A549 (cell line): ENCODE results near the gene FCHSD1. TPM values are rescaled to one million over a fixed set of nuclear protein-coding genes. Genes with fewer than 3 reads are reported as not detected.

Experiments
- ATAC-seq, 2 experiments: fragments of 200-7000 bp in 1 of 2; fragments of >200 bp in 1 of 2; cut with Nextera tagmentation in 1 of 2; cut with Tn5 transposase in 1 of 2; 3 replicates each; pipeline versions ENCODE4 v1.8.0 to v1.9.1; 2018 to 2020; ENCODE audit warnings: mild to moderate bottlenecking in 1 of 2, moderate library complexity in 1 of 2
- CTCF ChIA-PET: fragments of 300-600 bp; sonication (Branson Sonifier 250); formaldehyde crosslinking; extraction: SDS; loops from one replicate; lab custom pipeline; 2021; ENCODE audit warnings: antibody characterized with exemption, inconsistent platforms; lab: Yijun Ruan, JAX
- POLR2A ChIA-PET: fragments of 350-600 bp; formaldehyde crosslinking; extraction: SDS; loops from one replicate; lab custom pipeline; 2021; ENCODE audit warnings: antibody characterized with exemption, inconsistent platforms; lab: Yijun Ruan, JAX
- DNase-seq, 2 experiments: peaks; one replicate each; pipeline versions ENCODE4 v3.0.0 to v3.0.0-alpha.2; 2011 to 2016; ENCODE audit warnings: low read depth in 1 of 2, low spot score in 1 of 2
- FAIRE-seq: peaks from 2 replicates; lab custom pipeline; 2011; peaks lifted over from hg19 to GRCh38; lab: Jason Lieb, UNC
- H3K27ac ChIP-seq, 2 experiments: fragments of >200 bp; sonication (Bioruptor Twin); formaldehyde crosslinking; 3 replicates each; pipeline ENCODE4 v1.5.1; 2016 to 2017
- H3K4me1 ChIP-seq: fragments of >200 bp; sonication (Bioruptor Twin); formaldehyde crosslinking; 3 replicates; pipeline ENCODE4 v1.6.1; 2016
- H3K4me2 ChIP-seq: fragments of >200 bp; sonication (Bioruptor Twin); formaldehyde crosslinking; 3 replicates; pipeline ENCODE4 v1.6.1; 2016
- H3K4me3 ChIP-seq: fragments of >200 bp; sonication (Bioruptor Twin); formaldehyde crosslinking; 3 replicates; pipeline ENCODE4 v1.5.1; 2016
- H3K9me3 ChIP-seq: fragments of >200 bp; sonication (Bioruptor Twin); formaldehyde crosslinking; 3 replicates; pipeline ENCODE4 v1.6.1; 2016
- BHLHE40 ChIP-seq: IDR thresholded peaks from 2 replicates; pipeline ENCODE4 v1.6.1; 2012; ENCODE audit warnings: low read depth, low read length, inconsistent platforms
- EHF ChIP-seq: fragments of 250-450 bp; sonication (Bioruptor Pico); IDR thresholded peaks from 2 replicates; pipeline ENCODE4 v1.5.0; 2020; ENCODE audit warnings: mild to moderate bottlenecking
- EP300 ChIP-seq, 2 experiments: fragments of >200 bp; sonication (Bioruptor Twin); formaldehyde crosslinking; IDR thresholded peaks; 2 replicates in 1 of 2; 3 replicates in 1 of 2; pipeline ENCODE4 v1.6.1; 2016 to 2017
- FOSB ChIP-seq: fragments of 250-450 bp; sonication (Bioruptor Pico); IDR thresholded peaks from 2 replicates; pipeline ENCODE4 v1.5.0; 2020; ENCODE audit warnings: mild to moderate bottlenecking, moderate library complexity
- FOSL2 ChIP-seq, 2 experiments: fragments of 450-650 bp in 1 of 2; fragments of >200 bp in 1 of 2; sonication (Bioruptor Twin) in 1 of 2; formaldehyde crosslinking; IDR thresholded peaks; 2 replicates each; pipeline versions ENCODE4 v1.5.0 to v1.6.1; 2016 to 2020; ENCODE audit warnings: mild to moderate bottlenecking in 1 of 2, moderate library complexity in 1 of 2
- HEYL ChIP-seq: fragments of 250-450 bp; sonication (Bioruptor Pico); IDR thresholded peaks from 2 replicates; pipeline ENCODE4 v1.8.0; 2021; ENCODE audit warnings: mild to moderate bottlenecking, moderate library complexity
- HOXB13 ChIP-seq: fragments of 250-450 bp; sonication (Bioruptor Pico); IDR thresholded peaks from 2 replicates; pipeline ENCODE4 v1.5.0; 2020; ENCODE audit warnings: low read depth, mild to moderate bottlenecking, moderate library complexity
- JUN ChIP-seq, 2 experiments: fragments of >200 bp; sonication (Bioruptor Twin); formaldehyde crosslinking; IDR thresholded peaks; 2 replicates in 1 of 2; 3 replicates in 1 of 2; pipeline ENCODE4 v1.6.1; 2016 to 2017
- JUNB ChIP-seq: fragments of >200 bp; sonication (Bioruptor Twin); formaldehyde crosslinking; IDR thresholded peaks from 2 replicates; pipeline ENCODE4 v1.6.1; 2016
- MAFK ChIP-seq: fragments of 450-650 bp; IDR thresholded peaks from 2 replicates; pipeline ENCODE4 v1.6.1; 2014; ENCODE audit not compliant: partially characterized antibody
- MAZ ChIP-seq: fragments of 150-350 bp; IDR thresholded peaks from 2 replicates; pipeline ENCODE4 v1.6.1; 2014; ENCODE audit warnings: antibody characterized with exemption, low read depth, low read length, borderline replicate concordance
- NFE2L2 ChIP-seq: fragments of 150-350 bp; conservative IDR thresholded peaks from 2 replicates; pipeline ENCODE4 v1.6.1; 2014; ENCODE audit warnings: low read length
- RAD21 ChIP-seq, 2 experiments: fragments of >200 bp in 1 of 2; sonication (Bioruptor Twin) in 1 of 2; formaldehyde crosslinking in 1 of 2; IDR thresholded peaks in 1 of 2; conservative IDR thresholded peaks in 1 of 2; 2 replicates in 1 of 2; 3 replicates in 1 of 2; pipeline ENCODE4 v1.6.1; 2012 to 2018; ENCODE audit warnings: inconsistent platforms in 1 of 2
- SMC3 ChIP-seq: fragments of >200 bp; sonication (Bioruptor Twin); formaldehyde crosslinking; IDR thresholded peaks from 3 replicates; pipeline ENCODE4 v1.6.1; 2018; ENCODE audit warnings: inconsistent platforms
- SREBF2 ChIP-seq: fragments of 450-650 bp; IDR thresholded peaks from 2 replicates; pipeline ENCODE4 v1.6.1; 2014; ENCODE audit warnings: mild to moderate bottlenecking, moderate library complexity
- TP53 ChIP-seq: fragments of 250-450 bp; sonication (Bioruptor Pico); IDR thresholded peaks from 2 replicates; pipeline ENCODE4 v1.5.0; 2021; ENCODE audit warnings: mild to moderate bottlenecking, moderate library complexity
- ZSCAN20 ChIP-seq: fragments of 250-450 bp; sonication (Bioruptor Pico); IDR thresholded peaks from 2 replicates; pipeline ENCODE4 v1.8.0; 2022; ENCODE audit warnings: mild to moderate bottlenecking, moderate library complexity
- WGBS: methylation state at CpG from one replicate; pipeline ENCODE4 v1.1.6; 2017; ENCODE audit errors: missing lambda C conversion rate; 5-methylcytosine and 5-hydroxymethylcytosine counted together
- polyA plus RNA-seq, 4 experiments: library from polyadenylated mRNA; depleted of rRNA in 3 of 4; stranded (reverse); fragments of >200 nt; fragmentation: RNase III in 1 of 4; extraction: RNeasy Plus Mini Kit Qiagen cat#74134 plus additional on column Dnase treatment in 1 of 4; gene quantifications; 2 replicates in 3 of 4; 3 replicates in 1 of 4; pipeline ENCODE4 v1.2.3, GENCODE V29; 2011 to 2017
- TF ChIP-seq, protein P1 (sequence below): fragments of 250-450 bp; sonication (Bioruptor Pico); IDR thresholded peaks from 2 replicates; pipeline ENCODE4 v1.5.0; 2020; ENCODE audit warnings: low read depth, mild to moderate bottlenecking, moderate library complexity
- TF ChIP-seq, protein P2 (sequence below): fragments of >200 bp; sonication (Bioruptor Twin); formaldehyde crosslinking; IDR thresholded peaks from 3 replicates; pipeline ENCODE4 v1.5.1; 2016
- TF ChIP-seq, protein P3 (sequence below): fragments of >200 bp; sonication (Bioruptor Twin); formaldehyde crosslinking; IDR thresholded peaks from 3 replicates; pipeline ENCODE4 v1.6.1; 2016

FCHSD1 gene
- polyA plus RNA-seq, 2 of the 4 experiments (the other 2 are of a cell fraction): 12.2 to 14.5 TPM

DNA sequence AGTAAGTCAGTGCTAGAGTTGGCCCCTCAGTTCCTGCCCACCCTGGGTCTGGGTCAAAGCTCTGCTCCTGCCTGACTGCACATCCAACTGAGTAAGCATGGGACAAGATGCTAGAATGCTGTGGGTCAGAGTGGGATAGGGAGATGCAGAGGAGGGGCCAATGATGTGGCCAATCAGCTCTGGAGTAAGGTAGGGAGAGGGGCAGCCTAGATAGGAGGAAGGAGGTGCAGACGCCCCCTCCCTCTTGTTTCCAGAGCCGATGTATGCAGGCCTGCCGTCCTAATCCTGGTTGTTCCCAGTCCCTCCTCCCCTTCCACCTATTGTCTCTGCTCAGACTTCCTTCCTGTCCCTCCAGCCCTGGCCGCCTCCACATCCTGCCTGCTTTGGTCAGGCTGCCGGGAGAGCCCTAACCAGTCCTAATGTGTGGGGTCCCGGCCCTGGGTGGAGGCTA is 29.6 kb upstream of the FCHSD1 start:
- Histone ChIP-seq H3K9me3 (no peaks in the 10 kb centered on the region), H3K4me1 (peaks cover 24% of the 10 kb centered on the region), H3K4me2 (peak overlapping the region; percentile 93), H3K4me3 (peak overlapping the region; percentile 49; the same call in 2 of the 3 replicates), H3K27ac (peak overlapping the region; percentile 88 to 98)
- TF ChIP-seq MAFK (no peak), HEYL (CRISPR knock-in tag) (no peak), BHLHE40 (no peak)
- TF ChIP-seq, protein P1, sequence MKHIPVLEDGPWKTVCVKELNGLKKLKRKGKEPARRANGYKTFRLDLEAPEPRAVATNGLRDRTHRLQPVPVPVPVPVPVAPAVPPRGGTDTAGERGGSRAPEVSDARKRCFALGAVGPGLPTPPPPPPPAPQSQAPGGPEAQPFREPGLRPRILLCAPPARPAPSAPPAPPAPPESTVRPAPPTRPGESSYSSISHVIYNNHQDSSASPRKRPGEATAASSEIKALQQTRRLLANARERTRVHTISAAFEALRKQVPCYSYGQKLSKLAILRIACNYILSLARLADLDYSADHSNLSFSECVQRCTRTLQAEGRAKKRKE: no peak
- WGBS: 69% methylated on average over 6 of the region's 6 CpGs
- CTCF ChIA-PET: interaction anchor here (0.6 to 7.5 kb wide), 9 partner anchors 13 to 288 kb away, joined by 3 to 63 read pairs (median 4); partner anchors contain the start of gene RNF14
- DNase-seq: no peak
- no peak for FAIRE-seq
- POLR2A ChIA-PET: no interaction called here
- ATAC-seq: peak in 1 of 2 experiments; percentile 32; a peak in 4 of 6 replicates

DNA sequence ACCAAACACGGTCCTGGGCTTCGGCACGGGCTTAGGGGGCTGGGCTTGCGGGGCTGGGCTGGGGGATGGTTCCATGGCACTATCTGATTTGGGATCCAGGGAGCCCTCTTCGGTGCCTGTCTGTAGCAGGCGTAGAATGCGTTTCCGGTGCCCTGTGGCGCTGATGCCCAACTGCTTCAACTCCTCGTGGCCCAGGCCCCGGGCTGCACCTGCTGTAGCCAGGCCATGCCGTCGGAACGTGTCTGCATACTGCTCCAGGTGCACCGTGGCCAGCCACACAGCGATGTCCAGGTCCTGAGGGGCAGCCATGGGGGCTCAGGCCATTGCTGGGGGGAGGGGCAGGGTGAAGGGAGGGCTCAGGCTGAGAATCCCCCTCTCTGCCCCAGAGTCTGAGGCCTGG is 29.0 kb upstream of the FCHSD1 start:
- CTCF ChIA-PET: interaction anchor here (1.0 to 7.5 kb wide), 4 partner anchors 12 to 199 kb away, joined by 3 to 63 read pairs (median 22); no protein-coding TSS in a partner anchor
- H3K4me3 ChIP-seq: no peak overlapping the region

DNA sequence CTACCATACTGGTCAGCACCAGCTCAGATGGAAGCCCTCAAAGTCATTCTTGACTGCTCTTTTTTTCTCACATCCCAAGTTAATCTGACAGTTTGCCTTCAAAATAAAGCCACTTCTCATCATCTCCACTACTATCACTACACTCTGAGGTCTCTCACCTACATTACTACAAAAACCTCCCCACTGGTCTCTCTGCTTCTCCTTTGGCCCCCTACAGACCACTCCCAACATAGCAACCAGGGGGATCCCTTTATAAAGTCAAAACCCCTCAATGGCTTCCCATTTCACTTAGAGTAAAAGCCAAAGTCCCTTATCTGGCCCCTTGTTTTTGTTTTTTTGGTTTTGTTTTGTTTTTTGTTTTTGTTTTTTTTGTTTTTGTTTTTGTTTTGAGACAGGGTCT is 26.2 kb upstream of the FCHSD1 start:
- TF ChIP-seq EHF (CRISPR knock-in tag) (no peak), EP300 (IDR thresholded peaks at IDR 0.05) (no peak), ZSCAN20 (CRISPR knock-in tag) (no peak)
- TF ChIP-seq, protein P1: no peak
- TF ChIP-seq, protein P2, sequence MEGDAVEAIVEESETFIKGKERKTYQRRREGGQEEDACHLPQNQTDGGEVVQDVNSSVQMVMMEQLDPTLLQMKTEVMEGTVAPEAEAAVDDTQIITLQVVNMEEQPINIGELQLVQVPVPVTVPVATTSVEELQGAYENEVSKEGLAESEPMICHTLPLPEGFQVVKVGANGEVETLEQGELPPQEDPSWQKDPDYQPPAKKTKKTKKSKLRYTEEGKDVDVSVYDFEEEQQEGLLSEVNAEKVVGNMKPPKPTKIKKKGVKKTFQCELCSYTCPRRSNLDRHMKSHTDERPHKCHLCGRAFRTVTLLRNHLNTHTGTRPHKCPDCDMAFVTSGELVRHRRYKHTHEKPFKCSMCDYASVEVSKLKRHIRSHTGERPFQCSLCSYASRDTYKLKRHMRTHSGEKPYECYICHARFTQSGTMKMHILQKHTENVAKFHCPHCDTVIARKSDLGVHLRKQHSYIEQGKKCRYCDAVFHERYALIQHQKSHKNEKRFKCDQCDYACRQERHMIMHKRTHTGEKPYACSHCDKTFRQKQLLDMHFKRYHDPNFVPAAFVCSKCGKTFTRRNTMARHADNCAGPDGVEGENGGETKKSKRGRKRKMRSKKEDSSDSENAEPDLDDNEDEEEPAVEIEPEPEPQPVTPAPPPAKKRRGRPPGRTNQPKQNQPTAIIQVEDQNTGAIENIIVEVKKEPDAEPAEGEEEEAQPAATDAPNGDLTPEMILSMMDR: no peak
- H3K4me1 ChIP-seq: peaks cover 14% of the 10 kb centered on the region
- H3K4me3 ChIP-seq: no peak overlapping the region
- CTCF ChIA-PET: interaction anchor here (0.6 to 3.2 kb wide), 4 partner anchors 15 to 283 kb away, joined by 3 to 16 read pairs (median 6); no protein-coding TSS in a partner anchor
- no peak overlapping the region for H3K27ac ChIP-seq
- POLR2A ChIA-PET: interaction anchor here (1.6 kb wide), 1 partner anchor 291 kb away, joined by 4 read pairs; the partner anchor contains the start of gene RNF14
- peak in 1 of 2 experiments; percentile 56 for DNase-seq
- H3K4me2 ChIP-seq: no peak overlapping the region
- no peak for FAIRE-seq
- H3K9me3 ChIP-seq: no peaks in the 10 kb centered on the region
- ATAC-seq: no peak

More for the DNA sequence above, 29.0 kb upstream of the FCHSD1 start:
- FAIRE-seq (no peak), DNase-seq (no peak), ATAC-seq (no peak)
- POLR2A ChIA-PET: no interaction called here
- Histone ChIP-seq H3K4me1 (peaks cover 24% of the 10 kb centered on the region), H3K4me2 (no peak overlapping the region), H3K27ac (peak overlapping the region in 1 of 2 experiments; percentile 98; a peak in 3 of 6 replicates), H3K9me3 (no peaks in the 10 kb centered on the region)
- TF ChIP-seq JUN (IDR thresholded peaks at IDR 0.05) (no peak), EP300 (IDR thresholded peaks at IDR 0.05) (no peak), TP53 (CRISPR knock-in tag) (no peak)
- WGBS: 98% methylated on average over 11 of the region's 16 CpGs

DNA sequence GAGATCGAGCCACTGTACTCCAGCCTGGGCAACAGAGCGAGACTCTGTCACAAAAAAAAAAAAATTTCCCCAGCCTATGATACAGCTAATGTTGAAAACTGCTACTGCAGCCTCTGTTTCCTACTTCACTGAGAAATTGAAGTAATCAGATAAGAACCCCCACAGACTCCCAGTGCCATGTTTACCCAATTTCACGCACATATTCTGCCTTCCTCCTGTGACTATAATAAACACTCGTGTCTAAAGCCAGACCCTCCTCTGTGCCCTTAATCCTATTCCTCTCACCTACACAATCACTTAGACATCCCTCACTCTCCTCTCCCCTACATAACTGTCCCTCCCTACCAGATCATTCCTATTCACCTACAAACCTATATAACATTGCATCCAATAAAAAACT is 24.5 kb upstream of the FCHSD1 start:
- no peak for DNase-seq
- H3K4me3 ChIP-seq: no peak overlapping the region
- no peak overlapping the region for H3K4me2 ChIP-seq
- H3K27ac ChIP-seq: no peak overlapping the region
- H3K9me3 ChIP-seq: no peaks in the 10 kb centered on the region
- ATAC-seq: no peak
- no peak for FAIRE-seq
- POLR2A ChIA-PET: no interaction called here
- WGBS: 98% methylated on average over 4 of the region's 4 CpGs
- peaks cover 2% of the 10 kb centered on the region for H3K4me1 ChIP-seq
- TF ChIP-seq, protein P1: no peak
- TF ChIP-seq NFE2L2 (no peak), RAD21 (conservative IDR thresholded peaks at IDR 0.05 in 1 of 2, IDR thresholded peaks at IDR 0.05 in 1 of 2) (no peak), FOSL2 (IDR thresholded peaks at IDR 0.05) (no peak), FOSL2 (CRISPR knock-in tag; IDR thresholded peaks at IDR 0.05) (no peak), HEYL (CRISPR knock-in tag) (no peak), HOXB13 (CRISPR knock-in tag) (no peak), MAZ (no peak), FOSB (no peak), SREBF2 (no peak), JUNB (no peak), SMC3 (no peak)
- TF ChIP-seq, protein P3, sequence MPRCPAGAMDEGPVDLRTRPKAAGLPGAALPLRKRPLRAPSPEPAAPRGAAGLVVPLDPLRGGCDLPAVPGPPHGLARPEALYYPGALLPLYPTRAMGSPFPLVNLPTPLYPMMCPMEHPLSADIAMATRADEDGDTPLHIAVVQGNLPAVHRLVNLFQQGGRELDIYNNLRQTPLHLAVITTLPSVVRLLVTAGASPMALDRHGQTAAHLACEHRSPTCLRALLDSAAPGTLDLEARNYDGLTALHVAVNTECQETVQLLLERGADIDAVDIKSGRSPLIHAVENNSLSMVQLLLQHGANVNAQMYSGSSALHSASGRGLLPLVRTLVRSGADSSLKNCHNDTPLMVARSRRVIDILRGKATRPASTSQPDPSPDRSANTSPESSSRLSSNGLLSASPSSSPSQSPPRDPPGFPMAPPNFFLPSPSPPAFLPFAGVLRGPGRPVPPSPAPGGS: no peak
- CTCF ChIA-PET: interaction anchor here (1.3 to 3.2 kb wide), 4 partner anchors 11 to 285 kb away, joined by 4 to 16 read pairs (median 10); no protein-coding TSS in a partner anchor
